Activated CD8-positive, alpha-beta memory T cell treated with anti-CD3 and anti-CD28 coated beads, Interleukin-2, amount 50 U/mL, for 24 hours (primary cell): ENCODE results near the gene DUSP22.

ENCODE experiments used
- DNase-seq: peaks from one replicate; pipeline ENCODE4 v3.0.0-alpha.2; 2020; ENCODE audit errors: extremely low read depth

Gene DUSP22

DNA sequence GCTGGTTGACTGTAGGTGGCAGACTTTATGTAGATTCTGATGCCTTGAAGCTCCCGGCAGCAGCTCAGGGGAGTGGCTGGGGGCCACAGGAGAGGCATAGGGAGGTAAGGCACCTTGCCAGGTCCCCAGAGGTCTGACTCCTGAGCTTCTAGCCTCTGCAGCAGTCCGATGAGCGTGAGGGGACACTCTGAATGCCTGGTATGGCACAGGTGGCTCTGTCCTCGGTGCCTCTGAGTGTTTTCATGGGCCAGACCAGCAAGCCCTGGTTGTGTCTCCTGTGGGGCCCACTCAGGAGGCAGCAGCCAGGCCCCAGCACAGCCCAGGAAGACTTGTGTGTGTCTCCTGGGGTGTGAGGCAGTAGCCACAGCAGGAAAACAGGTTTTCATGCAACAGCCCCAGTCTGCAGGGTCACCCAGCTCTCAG is 59.6 kb downstream of the DUSP22 start:
- no peak for DNase-seq

DNA sequence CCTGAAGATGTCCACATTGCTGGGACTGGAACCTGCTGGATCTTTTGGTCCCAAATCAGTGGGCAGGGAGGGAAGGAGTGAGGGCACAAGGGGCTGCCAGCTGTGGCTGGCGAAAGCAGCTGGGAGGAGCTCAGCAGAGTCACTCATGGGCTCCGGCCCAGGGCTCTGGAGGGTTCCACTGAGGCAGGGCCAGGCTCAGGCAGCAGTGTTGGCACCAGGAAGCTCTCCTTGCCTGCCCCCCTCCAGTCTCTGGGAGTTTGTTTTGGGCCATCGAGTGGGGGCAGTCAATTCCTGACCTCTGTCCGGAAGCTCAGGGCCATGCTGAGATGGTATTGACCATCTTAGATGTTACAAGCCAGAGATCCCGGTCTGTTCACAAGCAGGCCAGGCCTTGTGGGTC is 60.2 kb downstream of the DUSP22 start:
- DNase-seq = no peak

DNA sequence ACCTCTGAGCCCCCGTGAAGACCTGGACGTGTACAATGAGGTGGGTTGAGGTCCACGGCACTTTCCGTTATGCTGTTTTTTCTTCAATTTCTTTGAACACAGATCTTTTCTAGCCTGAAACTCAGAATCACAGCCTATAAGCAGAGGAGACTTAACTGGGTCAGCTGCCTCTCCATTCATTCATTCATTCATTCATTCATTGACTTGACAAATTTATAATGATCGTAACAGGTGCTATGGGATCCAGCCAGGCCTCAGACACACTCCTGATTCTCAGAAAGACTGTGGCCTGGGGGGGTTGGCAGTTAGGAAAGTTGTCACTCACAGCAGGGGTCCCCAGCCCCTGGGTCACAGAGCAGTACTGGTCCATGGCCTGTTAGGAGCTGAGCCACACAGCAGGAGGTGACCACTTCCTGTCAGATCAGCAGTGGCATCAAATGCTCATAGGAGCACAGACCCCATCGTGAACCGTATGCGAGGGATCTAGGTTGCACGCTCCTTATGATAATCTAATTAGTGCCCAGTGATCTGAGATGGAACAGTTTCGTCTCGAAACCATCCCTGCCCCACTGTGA is 60.7 kb downstream of the DUSP22 start:
- DNase-seq = no peak

DNA sequence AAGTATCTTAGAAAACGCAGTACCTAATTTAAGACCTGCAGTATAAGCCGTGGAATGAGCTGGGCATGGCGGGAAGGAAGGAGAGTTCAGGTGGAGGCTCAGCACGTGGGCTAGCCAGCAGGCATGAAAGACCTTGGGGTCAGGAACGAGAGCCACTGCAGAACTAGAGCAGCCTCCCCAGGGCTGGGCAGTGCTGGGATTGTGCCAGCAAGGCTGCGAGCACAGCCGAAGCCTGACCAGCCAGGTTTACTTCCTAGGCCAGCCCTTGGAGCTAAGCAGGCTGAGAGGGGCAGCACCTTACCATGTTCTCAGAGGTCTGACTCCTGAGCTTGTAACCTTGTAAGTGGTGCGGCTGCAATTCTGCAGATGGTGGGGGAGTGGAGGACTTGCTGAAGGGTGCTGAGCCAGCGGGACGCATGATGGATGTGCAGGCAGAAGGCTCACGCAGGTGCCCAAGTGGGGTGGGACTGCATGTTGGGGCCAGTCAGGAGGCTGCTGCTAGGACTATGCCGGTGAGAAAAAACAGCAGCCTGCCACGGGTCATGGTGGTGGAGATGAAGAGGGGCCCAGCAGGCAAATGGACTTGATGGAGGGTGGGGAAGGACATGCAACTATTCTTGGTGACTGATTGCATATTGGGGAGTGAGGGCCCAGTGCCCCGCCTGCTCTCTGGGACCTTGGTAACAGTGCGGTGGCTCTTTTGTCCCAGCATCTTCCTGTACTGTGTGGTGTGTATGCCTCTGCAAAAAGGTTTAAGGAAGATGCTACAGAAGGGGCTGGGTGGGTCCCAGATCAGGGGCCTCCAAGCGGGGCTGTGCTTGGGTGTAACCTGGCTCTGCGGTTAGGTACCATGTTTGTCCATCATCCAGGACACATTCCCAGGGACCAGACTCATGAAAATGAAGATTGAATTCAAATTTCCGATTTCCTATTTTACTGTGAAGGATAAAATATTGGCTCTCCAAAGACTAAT is 61.6 kb downstream of the DUSP22 start:
- DNase-seq = no peak

DNA sequence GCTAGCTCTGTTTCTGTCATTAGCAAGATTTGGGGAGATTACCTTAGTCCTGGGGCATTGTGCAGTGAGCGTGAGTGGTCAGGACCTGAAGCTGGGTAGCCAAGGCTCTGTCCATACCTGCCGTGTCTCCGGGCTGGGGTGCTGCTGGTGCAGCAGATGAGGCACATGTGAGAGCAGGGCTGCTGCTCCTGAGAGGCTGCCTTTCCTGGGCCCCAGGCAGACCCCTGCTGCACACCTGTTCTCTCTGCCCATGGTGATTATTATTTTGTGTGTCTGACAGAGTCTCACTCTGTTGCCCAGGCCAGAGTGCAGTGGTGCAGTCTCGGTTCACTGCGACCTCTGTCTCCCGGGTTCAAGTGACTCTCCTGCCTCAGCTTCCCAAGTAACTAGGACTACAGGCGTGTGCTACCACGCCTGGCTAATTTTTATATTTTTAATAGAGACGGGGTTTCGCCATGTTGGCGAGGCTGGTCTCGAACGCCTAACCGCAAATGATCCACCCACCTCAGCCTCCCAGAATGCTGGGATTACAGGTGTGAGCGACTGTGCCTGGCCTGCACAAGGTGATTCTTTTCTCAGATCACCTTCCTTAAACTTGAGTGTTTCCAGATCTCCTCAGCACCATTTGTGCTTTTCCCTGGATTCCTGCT is 62.5 kb downstream of the DUSP22 start:
- DNase-seq = no peak

DNA sequence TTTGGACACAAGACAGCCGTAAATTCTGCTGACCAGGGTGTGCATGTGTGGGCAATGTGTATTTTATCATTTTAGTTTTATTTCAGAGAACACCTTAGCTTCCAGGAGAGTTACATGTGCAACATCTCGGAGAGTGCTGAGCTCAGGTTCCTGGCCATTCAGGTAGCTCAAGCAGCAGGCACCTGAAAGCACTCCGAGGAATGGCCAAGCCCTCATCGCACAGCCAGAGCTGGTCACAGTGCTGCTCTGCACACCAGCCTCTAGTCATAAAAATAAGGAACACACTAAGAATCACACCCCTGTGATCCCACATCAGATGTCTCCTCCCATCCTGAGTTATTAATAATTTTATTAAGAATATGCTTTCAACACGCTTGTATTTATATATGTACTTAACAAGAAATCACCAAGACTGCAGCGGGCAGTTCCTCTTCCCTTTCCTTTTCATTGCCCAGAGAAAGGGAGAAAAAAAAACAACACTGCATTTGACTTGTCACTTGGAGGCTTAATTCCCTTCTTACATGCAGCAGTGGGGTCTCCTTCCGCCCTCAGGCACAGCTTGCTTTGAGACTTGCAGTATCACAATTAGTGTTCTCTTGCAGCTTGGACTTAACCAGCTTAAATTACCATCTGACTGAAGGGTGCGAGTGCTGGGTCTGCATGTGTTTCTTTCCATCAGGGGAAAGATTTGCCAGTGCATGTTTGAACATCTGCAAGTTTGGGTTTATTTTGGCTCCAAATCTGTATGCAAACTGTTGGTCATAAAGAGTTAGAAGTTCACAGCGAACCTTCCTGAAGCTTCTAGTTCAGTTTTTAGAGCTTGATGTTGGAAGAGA is 63.3 kb downstream of the DUSP22 start:
- DNase-seq = no peak

DNA sequence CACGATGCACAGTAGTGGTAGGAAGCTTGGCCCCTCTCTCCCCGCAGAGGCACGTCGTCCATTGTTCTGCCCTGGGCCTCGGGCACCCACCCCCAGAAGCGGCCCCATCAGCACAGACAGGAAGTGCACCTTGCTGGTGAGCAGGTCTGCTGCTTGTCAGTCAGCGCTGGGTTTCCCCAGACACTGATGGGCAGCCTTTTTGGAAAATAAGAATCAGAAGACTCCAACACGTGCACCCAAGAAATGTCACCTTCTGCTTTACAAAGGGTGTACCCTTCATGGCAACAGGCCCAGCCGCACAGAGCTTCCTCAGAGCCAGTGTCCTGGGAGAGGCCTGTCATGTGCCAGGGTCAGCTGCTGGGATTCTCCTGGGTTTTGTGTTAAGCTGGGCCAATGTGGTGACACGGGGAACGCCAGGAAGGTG is 64.6 kb downstream of the DUSP22 start:
- no peak for DNase-seq

DNA sequence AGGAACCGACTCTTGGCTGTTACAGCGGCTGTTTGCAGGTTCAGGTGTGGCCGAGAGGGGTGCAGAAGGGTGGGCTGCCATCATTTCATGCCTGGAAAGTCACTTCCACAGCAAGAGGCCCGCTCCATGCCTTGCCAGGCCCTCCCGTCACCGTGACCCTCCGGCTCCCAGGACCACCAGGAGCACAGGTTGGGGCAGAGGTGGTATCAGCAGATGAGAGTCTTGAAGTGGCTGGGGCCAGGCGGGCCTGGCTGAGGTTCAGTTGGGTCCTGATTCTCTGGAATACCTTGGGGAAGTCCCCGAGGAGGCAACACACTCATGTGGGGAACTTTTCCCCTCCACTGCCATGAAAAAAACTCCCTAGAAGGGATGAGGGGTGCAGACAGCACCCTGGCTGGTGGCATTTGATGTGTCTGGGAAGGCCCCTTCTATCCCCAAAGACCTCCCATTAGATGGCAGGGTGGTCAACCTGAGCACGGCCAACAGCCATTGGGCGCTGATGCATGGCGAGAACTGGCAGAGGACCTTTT is 65.0 kb downstream of the DUSP22 start:
- DNase-seq = no peak

DNA sequence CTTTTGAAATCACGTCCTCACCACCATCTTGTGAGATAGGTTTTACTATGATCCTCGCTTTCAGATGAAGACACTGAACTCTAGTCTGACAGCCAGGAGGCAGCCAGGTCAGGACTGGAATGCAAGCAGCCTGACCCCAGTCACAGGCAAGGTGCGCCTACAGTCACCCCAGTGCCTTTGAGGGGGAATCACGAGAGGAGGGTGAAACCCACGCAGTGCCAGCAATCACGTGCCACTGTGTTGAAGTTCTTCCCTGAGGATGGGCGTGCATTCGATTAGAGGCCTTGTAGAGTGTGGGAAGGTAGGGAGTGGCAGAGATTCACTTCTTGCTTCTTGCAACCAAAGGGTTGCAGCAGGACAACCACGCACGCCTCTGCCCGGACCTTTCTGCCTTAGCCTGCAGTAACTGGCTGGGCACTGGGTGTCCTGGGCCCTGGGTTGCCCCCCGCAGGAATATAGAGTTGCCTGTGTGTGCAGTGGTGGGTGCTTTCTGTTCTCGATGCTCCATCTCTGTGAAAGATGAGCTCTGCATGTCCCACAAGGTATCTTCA is 65.6 kb downstream of the DUSP22 start:
- no peak for DNase-seq

DNA sequence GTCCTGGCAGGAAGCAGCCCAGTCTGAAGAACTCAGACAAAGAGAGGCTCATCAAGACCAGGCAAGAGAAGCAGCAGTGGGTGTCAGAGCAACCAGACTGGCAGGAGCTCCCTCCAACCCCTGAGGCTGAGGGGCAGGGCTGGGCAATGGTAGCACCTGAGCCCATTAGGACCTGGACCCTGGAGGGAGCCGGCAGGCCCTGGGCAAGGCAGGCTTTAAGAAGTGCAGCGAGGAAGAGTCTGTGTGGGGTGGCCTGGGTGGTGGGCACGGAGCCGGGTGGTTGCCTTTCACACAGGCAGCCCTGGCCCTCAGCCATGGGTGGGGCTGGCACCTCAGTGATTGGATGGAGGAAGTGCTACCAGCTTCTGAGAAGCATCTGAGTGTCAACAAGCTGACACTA is 66.1 kb downstream of the DUSP22 start:
- DNase-seq = no peak

DNA sequence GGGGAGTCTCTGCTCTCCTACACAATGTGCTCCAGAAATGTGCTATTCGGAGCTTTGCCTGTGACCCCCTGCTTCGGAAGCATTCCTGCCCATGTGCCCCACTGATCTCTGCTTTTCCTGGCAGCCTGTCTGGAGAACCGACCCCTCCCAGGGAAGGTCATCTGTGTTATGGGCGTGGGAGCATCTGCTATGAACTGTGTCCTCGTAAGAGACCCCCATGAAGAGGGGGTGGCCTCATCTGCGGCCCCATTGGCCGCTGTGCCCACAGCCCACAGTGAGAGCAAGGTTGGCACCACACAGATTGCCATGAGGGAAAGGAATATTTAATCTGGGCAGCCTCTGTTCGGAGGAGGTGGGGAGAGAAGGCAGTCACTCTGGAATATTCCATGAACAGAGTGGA is 66.6 kb downstream of the DUSP22 start:
- DNase-seq = no peak

DNA sequence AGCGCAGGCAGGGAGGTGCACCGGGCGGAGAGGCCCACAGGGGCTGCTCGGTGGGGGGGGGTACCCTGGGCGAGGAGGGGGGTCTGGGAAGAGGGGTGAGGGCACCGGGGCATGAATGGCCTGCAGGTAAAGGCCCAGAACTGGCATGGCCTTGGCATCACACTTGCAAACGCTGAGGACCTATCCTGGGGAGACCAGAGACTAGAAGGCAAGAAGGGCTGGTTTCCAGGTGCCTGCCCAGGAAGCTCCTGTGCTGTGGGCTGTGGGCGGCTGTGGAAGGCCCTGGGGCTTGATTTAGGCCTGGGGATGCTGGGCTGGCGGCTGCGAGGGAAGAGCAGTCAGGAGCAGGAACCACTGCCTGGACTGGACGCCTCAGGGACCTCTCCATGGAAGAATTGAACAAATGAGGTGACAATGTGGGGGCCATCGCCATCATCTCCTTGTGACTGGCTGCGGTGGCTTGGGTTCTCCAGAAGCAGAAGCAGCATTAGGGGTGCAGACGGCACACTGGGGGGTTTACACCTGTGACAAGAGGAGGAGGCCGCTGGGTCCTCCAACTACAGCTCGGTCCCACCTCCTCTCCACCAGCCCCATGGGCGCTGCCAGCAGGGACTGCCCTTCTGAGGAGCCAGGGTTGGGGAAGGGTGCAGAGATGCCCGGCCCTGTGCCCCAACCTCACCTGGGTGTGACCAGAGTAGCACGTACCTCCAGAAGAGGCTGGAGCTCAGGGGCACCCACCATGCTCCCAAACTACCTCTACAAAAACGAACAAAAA is 67.2 kb downstream of the DUSP22 start:
- DNase-seq = no peak

DNA sequence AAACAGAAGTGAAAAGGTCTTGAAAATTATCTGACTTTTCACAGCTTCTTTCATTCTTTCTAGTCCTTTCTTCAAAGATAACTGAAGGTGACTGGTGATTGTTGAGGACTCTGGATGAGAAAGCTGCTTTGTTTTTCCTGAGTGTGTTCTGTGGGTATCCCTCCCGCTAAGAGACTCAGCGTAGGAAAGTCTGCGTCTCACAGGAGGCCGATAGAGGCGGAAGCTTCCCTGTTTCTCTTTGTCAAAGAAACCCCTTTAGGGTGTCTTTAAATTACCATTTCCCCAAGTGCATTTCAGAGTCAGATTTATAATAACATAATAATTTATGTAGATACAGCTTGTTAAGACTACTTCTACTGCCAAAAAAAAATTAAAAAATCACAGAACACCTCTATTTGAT is 68.1 kb downstream of the DUSP22 start:
- DNase-seq = no peak

DNA sequence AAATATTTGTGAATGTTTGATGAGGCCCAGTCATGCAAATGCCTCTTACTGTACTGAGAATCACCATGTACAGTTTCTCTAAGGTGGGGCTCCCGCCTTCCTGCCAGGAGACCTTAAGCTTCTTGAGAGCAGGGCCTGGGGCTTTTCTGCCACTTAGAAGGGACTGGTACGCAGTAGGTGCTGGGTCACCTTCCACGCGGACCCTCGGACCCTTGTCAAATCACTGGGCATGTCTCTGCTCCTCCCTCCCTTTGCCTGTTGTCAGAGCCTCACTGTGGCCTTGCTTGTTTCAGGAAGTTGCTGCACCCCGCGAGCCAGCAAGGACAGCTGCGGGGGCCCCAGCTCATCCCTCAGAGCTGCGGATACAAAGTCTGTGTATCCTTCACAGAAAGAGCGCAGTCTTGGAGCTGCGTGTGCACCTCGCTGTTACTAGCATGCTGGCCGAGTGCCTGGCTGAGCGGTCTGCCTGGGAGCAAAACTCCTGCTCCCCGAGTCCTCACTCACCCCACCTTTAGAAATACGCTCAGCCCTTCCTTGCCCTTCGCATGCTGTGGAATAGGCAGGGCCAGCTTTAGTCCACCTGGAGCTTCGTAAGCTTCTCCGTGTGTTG is 68.6 kb downstream of the DUSP22 start:
- no peak for DNase-seq

DNA sequence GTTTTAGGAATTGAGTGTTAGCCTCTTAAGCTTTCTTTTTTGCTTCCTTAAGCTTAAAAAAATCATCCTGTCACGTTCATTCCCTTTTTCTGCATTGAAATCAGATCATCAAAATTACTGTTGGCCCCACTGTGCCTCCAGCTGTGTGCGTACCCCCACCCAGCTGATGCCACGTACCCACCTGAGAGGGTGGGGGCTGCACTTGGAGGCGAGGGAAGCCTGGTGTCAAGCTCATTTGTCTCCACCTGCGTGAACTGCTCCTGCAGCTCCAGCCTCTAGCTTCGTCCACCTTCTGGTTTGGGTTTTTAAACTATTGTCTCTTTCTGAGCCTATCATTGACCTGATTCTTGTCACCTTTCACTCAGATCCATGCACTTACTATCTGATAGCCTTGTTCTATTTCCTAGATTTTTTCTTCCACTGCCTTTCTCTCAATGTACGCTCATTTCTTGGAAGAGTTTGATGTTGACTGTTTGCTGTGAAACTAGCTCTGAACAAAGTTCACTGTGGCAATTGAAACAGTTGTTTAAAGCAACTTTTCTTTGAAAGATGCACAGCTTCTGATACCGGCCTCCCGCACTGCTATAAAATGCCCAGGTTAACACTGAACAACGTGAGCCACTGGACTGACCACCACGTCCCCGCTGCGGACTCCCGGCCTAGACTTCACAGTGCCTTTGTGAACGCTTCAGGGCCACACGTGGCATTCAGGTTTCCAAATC is 69.3 kb downstream of the DUSP22 start:
- DNase-seq = no peak

DNA sequence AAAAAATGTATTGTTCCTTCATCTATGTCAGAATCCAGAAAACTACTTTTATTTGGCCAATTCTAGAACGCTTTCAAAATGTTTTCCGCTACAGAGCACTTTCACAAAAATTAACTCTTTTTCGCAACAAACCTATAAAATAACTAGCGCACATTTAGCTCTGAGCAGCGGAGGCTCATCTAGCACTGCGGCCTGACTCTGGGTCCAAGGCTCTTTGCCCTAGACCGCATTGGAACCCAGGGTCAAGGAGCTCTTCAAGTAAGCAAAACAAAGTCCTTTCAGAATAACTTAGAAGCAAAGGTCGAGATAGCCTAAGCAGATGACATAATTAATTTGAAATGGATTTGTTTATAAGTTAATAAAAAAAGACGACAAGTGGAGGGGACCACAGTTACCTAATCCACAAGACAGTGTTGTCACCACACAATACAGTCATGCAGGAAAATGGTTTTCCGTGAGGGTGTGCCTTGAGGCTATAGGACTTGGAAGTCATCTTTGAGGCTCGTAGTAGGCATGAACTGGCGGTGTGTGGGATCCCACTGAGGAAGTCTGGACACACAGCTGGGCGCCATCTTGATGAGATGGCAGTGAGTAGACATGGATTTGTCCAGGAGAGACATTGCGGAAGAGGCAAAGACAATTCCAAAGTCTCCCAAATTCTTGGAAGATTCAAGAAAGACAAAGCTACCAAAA is 70.1 kb downstream of the DUSP22 start:
- DNase-seq = no peak

DNA sequence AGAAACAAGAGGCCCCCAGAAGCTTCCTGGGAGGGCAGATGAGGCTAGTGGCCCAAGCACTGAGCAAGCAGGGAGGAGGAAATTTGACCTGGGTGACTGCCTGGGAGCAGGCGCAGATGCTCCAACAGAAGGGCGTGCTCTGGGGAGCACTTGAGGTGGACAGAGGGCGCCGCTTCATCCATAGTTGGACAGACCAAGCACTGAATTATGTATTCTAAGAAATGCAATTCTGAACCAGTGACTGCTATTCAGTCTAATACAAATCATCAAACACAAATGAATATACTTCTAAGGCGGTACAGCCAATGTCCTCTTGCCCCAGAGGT is 70.6 kb downstream of the DUSP22 start:
- no peak for DNase-seq

DNA sequence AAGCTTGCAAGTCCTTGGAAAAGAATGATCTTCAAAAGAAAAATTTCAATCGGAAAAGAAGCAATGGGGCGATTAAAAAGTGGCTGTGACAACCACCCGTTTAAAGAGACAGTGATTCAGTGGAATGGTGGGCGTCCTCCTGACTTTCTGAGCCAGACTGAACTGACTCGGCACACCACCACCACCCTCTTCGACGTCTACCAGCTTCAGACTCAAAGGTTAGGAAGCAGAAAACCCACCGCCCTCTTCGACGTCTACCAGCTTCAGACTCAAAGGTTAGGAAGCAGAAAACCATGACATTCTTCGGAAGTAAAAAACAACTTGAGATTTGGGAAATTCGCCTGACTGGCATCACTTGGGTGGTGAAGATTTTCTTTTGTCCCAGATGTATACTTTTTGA is 71.0 kb downstream of the DUSP22 start:
- no peak for DNase-seq

DNA sequence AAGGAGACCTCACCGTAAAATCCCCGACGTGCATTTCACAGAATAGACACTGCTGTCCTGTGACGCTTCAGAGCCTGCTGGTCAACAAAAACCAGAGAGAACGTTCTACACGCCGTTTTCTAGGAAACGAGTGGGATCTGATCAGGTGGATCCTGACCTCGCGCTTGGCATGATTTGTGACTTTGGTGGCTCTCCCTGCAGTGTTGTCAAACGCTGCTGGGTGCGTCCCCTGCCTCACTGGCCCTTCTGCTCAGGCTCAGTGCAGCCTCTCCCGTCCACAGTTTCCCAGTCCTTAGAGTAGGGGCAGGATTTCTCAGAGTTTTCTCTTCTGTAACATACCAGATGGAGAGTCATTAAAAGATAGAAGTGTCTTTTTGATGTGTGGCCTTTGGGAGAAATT is 71.6 kb downstream of the DUSP22 start:
- DNase-seq = no peak
